HG03280 (cell line): ENCODE data around the gene PPP2R1B.
"Not testable (repeated sequence)": the region's sequence is repeated elsewhere in the genome, so short reads cannot be mapped to it uniquely, and the experiment has no call there.

ENCODE experiments used
- ATAC-seq: cut with Tn5 transposase; IDR thresholded peaks from one replicate; pipeline ENCODE4 v1.9.1; 2021; ENCODE audit warnings: mild to moderate bottlenecking, moderate library complexity; ENCODE audit not compliant: unreplicated experiment

The PPP2R1B gene

DNA sequence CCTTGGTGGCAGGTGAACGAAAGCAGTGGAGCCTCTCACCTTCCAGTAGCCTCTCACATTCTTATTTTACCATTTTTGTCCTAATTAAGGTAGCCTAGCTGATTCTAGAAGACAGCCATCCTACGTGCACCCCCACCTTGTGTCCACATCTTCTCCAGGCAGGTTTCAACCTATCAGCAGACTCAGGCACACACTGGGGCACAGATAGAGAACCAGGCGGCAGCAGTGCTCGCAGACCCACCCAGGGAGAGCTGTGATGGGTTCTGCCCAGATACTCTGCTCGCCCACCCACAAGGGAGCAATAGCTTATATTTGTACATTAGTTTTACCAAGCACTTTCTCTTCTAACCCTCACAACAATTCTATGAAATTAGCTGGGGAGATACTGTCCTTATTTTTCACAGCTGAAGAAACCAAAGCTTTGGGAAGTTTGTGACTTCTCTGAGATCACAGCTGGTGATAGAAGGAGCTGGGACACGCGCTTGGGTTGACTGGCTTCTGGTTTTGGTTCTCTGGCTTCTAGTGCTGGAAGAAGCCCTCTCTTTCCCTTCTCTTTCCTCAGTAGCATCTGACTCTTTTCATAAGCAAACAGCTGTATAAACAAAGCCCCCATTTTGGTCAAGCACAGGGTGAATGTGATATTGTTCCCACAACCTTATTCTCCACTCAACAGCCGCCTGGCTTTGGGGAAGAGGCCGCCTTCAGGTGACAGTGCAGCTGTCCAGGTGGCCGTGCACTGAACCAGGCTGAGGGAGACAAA is 36.9 kb downstream of the PPP2R1B start:
- ATAC-seq, result no peak

- ATAC-seq, result no peak
These were observed 38.8 kb downstream of the PPP2R1B start for GRCh38 chr11:111727431-111727830.

DNA sequence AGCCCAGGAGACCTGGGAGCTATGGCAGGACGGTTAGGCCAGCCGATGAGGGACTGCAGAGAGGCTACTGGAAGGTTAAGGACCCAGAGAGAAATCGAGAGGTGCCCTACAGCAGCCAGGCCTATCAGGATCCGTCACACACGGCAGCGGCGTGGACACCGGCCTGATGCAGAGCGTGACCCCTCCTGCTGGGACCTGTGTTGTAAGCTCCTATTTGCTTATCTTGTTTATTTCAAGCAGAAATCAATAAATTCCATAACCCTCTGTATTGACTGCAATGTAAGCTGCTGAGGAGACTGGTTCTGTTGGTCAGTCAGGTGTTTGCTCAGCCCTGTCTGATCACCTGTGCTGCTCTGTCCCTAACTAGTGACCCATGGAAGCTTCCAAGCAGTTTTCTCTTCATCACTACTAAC is 39.9 kb downstream of the PPP2R1B start:
- ATAC-seq, result no peak

DNA sequence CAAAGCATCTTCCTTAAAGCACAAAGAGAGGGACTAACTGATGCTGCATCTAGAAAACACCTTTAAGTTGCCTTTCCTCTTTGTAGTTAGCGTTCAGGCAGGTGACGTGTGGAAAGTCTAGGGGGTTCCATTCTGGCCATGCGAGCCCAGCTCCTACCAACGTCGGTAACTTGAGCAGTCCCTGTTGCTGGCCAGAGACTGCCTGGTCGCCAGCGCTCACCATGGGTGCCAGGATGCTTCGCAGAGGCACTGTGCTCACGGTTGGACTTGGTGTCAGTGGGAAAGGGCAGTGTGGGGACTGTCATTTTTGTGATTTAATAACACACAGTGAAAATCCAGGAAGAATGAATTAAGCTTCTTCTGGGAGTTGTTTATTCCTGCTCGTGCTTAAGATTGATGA is 40.6 kb downstream of the PPP2R1B start:
- ATAC-seq, result no peak

DNA sequence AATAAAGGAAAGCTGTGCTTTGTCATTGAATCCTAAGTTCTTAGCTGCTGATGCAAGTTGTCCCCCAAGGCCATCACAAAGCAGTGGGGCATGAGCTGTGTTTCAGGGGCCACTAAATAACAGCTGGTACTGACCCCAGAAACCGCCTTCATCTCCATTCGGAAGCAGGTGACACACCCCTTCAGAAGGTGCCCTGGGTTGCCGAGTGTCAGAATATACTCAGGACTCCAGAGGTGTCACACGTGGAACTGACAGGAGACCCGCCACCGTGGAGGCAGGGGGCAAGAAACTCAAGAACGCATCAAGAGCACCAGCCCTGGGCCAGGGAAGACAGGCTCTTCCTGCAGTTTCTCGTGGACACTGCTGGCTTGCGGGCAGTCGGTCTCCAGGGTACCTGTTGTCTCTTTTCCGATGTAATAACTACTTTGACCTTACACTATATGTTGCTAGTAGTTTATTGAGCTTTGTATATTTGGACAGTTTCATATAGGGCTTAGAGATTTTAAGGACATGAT is 41.5 kb downstream of the PPP2R1B start:
- ATAC-seq, result no peak

GRCh38 chr11:111723595-111723994 is 42.6 kb downstream of the PPP2R1B start:
- no peak for ATAC-seq

DNA sequence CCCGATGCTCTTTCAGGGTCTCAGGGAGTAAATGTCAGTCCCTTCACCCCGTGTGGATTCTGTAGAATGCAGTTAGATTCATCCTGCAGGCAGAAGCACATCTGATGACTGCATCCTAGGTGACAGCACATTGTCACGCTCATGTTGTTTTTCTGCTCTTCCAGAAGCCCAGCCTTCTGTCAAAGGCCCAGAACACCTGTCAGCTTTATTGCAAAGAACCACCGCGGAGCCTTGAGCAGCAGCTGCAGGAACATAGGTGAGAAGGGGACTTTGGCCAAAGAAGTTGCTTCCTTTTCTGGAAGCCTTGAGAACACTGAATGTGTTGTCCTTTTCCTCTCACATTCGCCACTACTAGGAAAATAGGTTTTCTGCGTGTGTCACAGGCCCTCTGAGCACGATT is 43.7 kb downstream of the PPP2R1B start:
- no peak for ATAC-seq

GRCh38 chr11:111720801-111721494 is 45.2 kb downstream of the PPP2R1B start:
- no peak for ATAC-seq

DNA sequence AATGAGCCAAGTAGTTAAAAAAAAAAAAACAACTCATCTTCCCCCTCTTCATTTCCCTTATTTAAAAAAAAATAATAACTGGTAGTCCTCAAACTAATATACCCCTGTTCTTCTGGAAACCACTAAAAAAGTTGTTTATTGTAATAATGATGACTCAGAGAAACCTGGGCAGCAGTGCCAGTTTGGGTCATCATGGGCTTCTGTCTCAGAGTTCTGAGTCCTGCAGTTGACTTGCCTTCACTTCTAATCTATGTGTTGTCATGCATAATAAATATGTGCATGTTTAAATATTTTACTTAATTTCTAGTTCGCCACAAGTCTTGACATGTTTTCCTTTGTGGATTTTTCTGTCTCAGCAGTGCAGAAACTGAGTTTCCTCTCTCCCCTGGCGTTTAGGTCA is 46.8 kb downstream of the PPP2R1B start:
- ATAC-seq, result no peak

- ATAC-seq, result no peak
These were observed 47.3 kb downstream of the PPP2R1B start for GRCh38 chr11:111718859-111719258.

DNA sequence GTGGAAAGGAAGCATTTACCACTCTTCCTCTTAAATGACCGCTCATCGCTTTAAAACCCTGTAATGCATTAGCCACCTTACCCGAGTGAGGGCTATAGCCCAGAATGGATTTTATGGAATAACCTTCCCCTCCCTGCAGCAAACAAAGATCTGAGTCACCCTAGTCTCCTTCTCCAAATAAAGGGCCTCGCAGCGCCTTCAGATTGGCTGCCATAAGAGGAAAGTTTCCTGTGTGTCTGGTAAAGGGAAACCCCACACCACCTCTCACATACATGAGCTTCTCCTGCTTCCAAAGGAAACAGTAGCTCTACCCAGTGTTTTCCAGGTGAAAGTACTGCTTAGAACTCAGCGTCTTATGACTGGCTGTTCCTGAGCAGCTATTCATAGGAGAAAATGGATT is 47.8 kb downstream of the PPP2R1B start:
- ATAC-seq, result no peak

DNA sequence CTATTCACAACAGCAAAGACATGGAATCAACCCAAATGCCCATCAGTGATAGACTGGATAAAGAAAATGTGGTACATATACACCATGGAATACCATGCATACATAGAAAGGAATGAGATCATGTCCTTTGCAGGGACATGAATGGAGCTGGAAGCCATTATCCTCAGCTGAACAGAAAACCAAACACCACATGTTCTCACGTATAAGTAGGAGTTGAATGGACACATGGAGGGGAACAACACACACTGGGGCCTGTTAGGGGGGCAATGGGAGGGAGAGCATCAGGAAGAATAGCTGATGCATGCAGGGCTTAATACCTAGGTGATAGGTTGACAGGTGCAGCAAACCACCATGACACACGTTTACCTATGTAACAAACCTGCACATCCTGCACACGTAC is 48.5 kb downstream of the PPP2R1B start:
- ATAC-seq, result not testable (repeated sequence)

GRCh38 chr11:111715142-111715816 is 50.9 kb downstream of the PPP2R1B start:
- no peak for ATAC-seq

DNA sequence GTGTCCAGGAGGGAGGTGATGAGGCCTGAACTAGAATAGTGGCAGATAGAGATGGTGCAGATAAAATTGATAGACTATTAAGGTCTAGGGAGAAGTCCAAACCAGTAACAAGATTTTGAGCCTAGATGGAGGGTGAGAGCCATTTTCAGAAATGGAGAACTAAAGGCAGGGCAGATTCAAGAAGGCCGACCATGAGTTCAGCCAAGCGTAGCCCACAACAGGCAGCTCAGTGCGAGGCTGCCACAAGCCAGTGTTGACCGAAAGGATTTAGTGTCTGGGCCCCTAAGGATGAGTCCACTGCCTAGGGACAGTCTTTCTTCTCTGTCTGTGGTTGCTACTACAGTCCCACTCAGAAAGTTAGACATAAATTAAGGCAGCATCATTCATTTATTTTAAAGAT is 51.7 kb downstream of the PPP2R1B start:
- ATAC-seq, result no peak

GRCh38 chr11:111707691-111708067 is 58.5 kb downstream of the PPP2R1B start:
- no peak for ATAC-seq

DNA sequence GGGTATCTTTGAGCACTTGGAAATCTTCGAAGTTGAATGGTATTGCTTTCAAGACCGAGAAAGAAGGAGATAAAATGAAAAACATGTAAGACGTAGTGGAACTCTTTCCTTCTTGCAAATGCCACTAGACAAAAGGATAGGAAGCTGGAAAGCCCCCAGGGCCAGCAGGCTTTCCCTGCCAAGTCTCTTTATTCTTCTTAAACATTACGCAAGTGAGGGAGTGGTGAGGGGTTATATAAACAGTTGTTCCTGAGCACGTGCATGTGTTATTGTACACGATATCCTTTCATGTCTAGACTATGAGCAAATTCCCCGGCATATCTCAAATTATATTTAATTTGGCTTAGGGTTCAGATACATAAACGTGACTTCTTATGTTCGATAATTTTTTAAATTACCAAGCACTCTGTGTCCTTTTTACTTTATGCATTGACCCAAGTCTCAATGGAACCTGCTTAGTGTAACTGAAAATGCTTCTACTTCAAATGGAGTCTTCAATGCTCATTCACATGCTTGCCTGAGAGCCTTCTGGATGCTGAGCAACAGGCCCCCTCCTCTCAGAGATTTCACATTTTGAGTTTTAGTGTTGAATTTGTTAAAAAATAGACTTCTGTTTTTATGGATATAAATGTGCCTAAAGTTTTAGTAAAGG is 59.0 kb downstream of the PPP2R1B start:
- ATAC-seq, result no peak

GRCh38 chr11:111703576-111703975 is 62.6 kb downstream of the PPP2R1B start:
- no peak for ATAC-seq

DNA sequence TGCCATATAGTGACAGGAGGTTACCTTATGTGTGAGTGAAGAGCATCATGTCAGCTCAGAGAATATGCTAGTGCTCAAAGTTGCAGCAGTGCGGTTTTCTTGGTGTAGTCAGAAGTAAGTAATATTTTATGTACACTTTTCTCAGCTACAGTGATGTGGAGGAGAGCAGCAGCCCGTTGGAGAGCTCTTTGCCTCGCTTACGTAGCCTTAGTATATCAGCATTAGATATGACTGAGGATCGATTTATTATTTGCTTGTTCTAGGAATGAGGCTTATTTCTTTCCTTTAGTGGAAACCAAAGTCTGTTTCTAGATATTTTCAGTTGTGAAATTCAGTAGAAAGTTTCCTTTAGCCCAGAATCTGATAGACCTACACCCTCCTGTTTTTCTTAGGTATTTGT is 63.6 kb downstream of the PPP2R1B start:
- ATAC-seq, result no peak

DNA sequence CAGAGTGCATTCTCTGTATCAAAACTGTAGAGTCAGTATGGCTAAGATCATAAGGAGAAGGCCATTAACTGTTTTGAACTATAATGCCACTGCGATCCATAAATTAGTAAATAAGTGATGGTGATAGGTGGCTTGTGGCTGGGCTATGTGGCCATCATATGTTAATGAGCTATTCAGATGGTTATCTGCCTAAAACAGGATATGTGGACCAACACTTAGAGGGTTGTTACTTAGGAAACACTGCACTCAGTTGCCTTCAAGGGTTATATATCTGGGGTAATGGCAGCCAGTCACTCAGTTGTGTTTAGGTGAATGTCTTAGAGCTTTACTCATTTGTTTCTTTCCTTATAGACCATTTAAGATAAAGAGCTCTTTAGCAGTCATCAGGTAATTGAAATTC is 66.0 kb downstream of the PPP2R1B start:
- no peak for ATAC-seq

GRCh38 chr11:111699579-111700156 is 66.5 kb downstream of the PPP2R1B start:
- no peak for ATAC-seq
